GM08714 (cell line): ENCODE data around the gene LHX4.

Experiments used
- H3K4me3 ChIP-seq: fragments of 200-500 bp; sonication (Bioruptor generic); 2 replicates; pipeline ENCODE4 v1.5.1; 2014; ENCODE audit warnings: mild to moderate bottlenecking, low read length, inconsistent platforms
- ZNF274 ChIP-seq: IDR thresholded peaks from 2 replicates; pipeline ENCODE4 v1.6.1; 2012; ENCODE audit warnings: mild to moderate bottlenecking, low read depth, low read length

LHX4 gene

DNA sequence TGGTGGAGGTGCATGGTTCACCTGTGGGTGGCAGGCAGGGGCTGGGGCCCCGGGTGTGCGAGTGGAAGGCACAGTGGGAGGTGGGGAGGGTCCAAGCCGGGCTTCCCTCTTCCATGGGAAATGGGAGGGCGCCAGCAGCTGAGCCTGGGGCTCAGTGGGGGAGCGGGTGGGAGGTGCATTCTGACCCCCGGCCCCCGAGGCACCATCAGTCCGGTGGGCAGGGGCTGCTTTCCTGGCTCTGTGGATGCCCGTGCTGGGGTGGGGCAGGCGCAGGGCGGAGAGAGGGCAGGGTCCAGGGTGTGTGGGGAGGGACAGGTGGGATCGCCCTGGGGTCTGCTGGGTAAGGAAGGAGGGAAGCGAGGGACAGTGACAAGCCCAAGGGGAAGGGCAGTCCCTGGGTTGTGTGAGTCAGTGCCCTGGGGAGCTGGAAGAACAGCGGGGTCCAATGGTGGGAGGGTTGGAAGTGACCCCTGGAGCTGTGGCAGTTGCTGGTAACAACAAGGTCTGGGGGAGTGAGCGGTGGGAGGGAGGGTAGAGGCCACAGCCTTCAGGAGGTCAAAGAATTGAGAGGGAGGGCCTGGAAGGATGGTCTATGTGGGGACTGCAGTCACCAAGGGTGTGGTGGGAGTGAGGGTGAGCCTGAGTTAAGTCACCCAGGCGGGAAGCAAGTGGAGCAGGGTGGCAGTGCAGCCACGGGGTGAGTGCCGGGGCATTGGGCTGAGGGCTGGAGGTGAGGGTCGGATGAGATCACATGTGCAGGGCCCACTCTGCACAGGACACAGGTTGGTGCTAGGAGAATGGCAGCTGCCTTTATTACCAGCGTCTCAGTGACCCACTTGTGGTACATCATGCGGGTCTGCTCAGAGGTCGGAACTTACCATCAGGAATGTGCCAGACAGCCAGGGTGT is 29.6 kb downstream of the LHX4 start:
- no peak for TF ChIP-seq ZNF274

DNA sequence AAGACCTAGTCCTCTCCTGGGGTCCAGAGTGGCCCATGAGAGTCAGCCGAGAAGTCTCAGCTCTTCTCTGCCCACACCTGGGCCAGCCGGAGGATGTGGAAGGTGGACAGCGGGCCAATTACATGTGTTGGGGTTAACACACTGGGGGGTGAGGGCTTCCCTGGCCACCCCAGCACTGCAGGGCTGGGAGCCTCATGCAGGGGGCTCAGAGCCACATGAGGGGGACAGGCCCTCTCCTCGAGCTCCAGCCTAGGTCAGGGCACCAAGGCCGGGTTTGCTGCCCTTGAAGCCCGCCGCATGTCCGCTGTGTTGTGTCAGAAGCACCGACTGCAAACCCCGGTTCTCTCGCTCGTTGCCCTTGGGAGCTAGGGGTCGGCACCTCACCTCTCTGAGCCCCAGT is 30.5 kb downstream of the LHX4 start:
- no peak for TF ChIP-seq ZNF274
- H3K4me3 ChIP-seq = no peak overlapping the region

More for the DNA sequence above, 29.6 kb downstream of the LHX4 start:
- H3K4me3 ChIP-seq = no peak overlapping the region

DNA sequence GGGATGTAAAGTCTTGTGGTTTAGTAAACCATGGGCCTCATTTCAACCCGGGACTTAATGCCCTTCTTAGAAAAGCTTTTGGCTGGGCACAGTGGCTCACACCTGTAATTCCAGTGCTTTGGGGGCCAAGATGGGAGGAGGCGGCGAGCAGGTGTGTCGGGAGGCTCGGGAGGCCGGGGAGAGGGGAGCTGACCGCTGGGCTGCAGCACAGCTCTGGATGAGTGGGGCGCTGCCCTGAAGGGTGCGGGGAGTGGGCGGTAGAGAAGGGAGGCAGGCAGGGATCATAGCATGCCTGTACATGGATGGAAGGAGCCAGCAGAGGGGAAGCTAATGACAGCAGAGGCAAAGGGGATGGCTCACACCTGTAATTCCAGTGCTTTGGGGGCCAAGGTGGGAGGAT is 31.0 kb downstream of the LHX4 start:
- no peak overlapping the region for H3K4me3 ChIP-seq
- TF ChIP-seq ZNF274 = no peak

DNA sequence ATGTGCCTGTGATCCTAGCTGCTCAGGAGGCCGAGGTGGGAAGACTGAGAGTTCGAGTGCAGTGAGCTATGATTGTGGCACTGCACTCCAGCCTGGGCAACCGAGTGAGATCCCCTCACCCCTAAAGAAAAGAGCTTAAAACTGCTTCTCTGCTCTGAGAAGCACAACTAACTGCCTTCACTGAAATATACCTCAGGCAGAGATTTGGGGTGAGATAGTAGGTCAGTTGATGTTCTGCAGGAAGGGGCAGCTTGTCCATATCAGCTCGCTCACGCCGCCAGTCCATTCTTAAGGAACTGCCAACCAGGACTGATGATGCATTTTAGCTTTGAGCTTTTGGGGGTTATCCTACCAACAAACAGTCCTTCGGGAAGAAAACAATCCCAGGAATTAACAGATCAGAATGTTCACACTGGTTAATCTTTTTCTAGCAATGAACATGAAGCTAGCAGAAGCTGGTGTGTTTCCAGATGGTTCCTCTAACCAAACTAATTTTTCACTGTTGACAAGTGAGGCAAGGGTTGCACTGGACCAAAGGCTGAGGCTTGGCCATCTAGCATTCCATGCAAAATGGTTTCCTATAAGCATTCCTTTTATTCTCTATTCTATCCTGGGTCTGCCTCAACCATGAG is 31.6 kb downstream of the LHX4 start:
- H3K4me3 ChIP-seq = no peak overlapping the region
- no peak for TF ChIP-seq ZNF274

DNA sequence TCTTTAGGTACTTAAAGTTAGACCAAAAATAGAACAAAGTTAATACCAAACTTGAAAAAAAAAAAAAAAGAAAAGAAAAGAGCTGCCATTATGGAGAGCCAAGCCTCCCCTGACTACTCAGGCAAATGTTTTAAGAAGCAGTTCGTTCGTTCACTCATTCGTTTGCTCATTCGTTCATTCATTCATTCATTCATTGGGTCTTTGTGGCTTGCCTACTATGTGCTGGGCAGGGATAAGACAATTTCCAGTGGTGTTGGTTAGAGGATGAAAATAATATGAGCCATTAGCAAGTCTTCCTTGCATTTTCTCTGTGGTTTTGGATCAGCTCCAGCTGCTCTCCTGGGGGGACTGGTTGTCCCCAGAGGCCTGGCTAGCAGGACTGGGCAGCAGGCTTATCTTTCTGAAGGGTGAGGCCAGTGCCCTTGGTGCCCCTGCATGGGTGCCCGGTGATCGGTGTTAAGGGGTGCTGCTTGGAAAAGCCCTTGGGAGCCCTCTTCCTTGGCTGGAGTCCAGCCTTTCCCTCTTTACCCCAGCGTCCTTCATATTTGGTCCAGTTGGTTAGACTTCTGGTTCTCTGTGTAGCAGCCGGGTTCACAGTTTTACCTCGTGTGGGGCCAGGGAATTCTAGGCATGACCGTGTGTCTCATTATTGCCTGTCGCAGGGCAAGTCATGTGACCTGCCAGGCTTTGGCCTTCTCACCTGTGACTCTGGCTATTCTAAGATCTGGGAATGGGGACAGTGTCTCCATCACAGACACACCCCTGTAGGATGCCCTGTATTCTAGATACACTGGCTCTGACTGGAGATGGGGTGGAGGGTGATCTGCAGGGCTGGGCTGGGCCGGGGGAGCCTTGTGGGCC is 32.8 kb downstream of the LHX4 start:
- H3K4me3 ChIP-seq = no peak overlapping the region

DNA sequence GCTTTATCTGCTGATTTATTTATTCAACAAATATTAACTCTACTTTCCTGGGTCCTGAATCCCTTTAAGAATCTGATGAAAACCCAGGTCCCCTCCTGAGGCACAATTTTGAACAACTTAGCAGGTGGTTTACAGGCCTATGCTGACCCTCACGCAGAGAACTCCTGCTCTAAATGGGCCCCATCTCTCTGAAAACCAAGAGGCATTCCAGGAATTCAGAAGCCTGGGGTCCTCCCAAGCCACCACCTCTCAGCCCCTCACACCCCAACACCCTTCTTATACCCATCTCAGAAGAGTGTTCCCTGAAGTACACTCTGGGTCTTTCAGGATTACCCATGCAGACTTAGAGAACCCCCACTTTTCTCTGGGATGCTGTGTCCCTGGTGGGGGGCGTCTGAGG is 34.5 kb downstream of the LHX4 start:
- H3K4me3 ChIP-seq = no peak overlapping the region
- TF ChIP-seq ZNF274 = no peak

More for the DNA sequence above, 32.8 kb downstream of the LHX4 start:
- TF ChIP-seq ZNF274 = no peak

DNA sequence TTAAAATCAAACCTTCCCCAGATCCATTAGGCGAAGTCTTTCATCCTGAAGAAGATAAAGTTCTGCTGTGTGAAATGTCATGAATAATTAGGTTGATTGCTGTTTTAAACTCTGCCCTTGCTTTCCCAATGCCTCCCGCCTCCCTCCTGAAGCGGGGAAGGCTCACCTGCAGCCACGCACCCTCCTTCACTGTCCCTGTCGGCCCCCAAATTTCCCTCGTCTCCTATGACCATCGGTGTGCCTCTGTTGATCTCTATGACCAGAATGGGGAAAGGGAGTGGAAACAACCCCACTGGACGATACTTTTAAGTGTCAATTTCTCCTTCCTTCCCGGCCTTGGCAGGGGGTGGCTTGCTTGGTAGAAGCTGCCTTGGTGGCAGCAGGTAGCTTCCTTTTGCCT is 35.1 kb downstream of the LHX4 start:
- H3K4me3 ChIP-seq = no peak overlapping the region
- TF ChIP-seq ZNF274 = no peak

DNA sequence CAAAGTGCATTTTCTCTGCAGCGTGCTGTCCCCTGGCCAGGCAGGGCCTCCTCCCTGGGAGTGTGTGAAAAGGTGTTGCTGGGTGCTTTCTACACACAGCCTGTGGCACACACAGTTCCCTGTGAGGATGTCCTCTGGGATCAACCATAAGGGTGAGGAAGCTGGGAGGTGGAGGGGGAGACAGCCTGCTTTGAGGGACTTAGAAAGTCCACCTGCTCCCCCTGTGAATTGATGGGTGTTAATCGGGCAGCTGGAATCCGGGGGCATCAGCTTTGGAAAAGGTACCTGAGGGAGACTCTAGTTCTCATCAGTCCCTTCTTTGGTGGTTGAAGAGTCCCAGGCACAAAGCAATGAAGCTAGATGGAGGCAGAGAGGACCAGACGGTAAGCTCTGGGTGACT is 35.8 kb downstream of the LHX4 start:
- no peak for TF ChIP-seq ZNF274
- H3K4me3 ChIP-seq = no peak overlapping the region

DNA sequence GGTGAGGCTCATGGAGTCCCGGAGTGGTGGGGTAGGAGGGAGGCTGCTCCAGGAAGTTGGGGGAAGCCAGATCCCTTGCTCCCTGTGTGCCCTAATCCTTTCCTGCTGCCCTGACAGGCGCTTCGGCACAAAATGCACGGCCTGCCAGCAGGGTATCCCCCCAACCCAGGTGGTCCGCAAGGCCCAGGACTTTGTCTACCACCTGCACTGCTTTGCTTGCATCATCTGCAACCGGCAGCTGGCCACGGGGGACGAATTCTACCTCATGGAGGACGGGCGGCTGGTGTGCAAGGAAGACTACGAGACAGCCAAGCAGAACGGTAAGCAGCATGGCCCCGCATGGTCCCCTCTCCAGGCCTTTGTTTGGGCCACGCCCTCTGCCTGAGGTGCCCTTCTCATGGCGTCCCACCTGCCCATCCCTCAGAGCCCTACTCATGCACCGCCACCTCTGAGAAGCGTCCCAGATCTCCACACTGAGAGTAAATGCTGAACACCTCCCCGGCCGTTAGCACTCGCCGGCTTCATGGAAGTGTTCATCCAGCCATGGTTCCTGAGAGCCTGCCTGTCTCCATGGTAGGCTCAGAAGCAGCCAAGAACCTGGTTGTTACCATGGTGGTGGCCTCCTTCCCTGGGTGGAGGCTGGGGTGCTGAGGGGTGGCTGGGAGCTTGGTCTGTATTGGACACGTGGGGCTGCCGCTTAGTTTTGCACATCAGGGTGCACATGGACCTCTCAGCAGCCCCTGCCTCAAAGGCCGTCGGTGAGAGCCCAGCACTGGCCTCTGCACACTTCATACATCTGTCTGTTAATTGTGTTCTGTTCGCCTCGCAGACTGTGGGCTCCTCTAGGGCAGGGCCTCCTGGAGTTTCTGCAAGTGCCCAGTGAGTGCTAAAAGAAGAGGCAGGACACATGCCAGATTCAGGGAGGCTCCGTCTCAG is 36.5 kb downstream of the LHX4 start:
- H3K4me3 ChIP-seq = no peak overlapping the region
- no peak for TF ChIP-seq ZNF274

DNA sequence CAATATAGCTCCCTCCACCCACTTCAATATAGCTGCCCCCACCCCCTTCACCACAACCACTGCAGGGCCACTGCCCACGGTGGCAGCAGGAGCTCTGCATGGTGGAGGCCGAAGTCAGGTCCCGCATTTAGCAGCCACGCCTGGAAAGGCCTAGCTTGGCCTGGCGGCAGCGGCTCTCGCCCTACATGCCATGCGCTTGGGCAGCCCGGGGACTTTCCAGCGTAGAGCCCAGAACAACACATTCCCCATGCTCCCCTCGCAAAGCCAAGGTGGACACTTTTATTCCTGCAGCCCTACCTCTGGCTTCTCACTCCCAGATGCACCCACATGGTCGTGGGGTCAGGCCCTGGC is 37.1 kb downstream of the LHX4 start:
- H3K4me3 ChIP-seq = no peak overlapping the region
- no peak for TF ChIP-seq ZNF274

DNA sequence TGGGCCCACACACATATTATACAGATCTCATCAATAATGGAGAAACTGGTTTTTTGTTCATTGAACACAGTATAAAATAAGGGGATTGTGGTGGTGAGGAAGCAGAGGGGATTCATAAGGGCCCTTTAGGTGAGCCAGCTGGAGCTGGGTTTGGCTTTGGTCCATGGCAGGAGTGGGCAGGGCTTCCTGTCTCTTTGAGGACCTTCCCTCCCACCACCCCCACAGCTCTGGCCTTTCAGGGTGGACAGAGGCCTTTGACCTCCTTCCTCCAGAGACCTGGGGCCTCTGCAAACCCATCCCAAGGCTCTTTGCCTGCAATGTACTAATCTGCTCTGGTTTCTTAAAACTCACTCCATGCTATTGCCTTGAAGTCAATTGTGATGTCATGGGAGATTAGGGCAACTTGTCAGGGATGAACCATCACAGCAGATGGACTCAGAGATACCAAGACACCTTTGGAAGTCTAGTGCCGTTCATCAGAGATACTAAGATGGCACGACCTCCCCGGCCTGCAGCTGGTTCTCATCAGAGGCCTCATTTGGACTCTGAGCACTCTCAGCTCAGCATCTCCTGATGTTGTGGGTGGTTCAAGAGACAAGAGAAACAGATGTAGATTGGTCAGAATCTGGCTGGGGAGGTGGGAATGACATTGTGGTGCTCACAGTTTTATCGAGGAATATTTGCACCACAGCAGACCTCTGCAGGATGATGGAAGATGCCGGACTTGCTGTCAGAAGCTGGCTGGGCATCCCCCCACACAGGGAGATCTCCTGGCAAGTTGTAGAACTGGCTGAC is 37.9 kb downstream of the LHX4 start:
- H3K4me3 ChIP-seq = no peak overlapping the region
- no peak for TF ChIP-seq ZNF274

DNA sequence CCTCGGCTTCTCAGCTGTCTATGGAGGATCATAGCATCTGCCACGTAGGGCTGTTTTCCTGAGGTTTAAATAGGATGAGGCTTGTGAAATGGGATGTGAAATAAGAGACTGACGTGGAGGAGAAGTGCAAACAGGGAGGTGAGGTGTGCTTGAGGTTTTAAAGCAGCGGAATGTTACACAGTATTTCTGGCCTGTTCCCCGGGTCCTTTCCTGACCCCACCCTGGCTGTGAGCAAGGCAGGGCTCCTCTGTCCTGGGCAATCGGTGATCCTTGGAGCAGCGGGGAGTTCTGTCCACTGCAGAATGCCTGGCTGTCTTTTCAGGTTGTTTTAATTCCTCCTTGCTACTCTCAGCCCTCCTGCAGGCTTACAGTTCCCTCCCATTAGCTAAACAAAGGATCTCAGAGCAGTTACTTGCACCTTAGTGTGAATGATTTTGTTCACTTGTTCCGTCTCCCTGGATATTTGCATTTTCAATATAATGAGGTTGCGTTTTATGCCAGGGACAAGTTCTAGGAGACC is 38.6 kb downstream of the LHX4 start:
- TF ChIP-seq ZNF274 = no peak
- no peak overlapping the region for H3K4me3 ChIP-seq
